Common myeloid progenitor, CD34-positive (primary cell): ENCODE results near the gene SLC9A8. TPM values are rescaled to one million over a fixed set of nuclear protein-coding genes. Genes with fewer than 3 reads are reported as not detected.

Source experiments
- CTCF ChIA-PET: fragments of 350-600 bp; sonication (Branson Sonifier 250); formaldehyde crosslinking; loops from one replicate; lab custom pipeline; 2021; ENCODE audit warnings: antibody characterized with exemption; lab: Charles Lee
- POLR2A ChIA-PET: fragments of 350-600 bp; sonication (Branson Sonifier 250); formaldehyde crosslinking; loops from one replicate; lab custom pipeline; 2021; ENCODE audit warnings: antibody characterized with exemption; lab: Charles Lee
- DNase-seq, 3 donors: peaks; one replicate each; pipeline versions ENCODE4 v3.0.0 to v3.0.0-alpha.2; 2013
- H3K27ac ChIP-seq, 2 experiments: 1 replicate in 1 of 2; 2 replicates in 1 of 2; pipeline ENCODE4 v1.7.0; 2013; ENCODE audit warnings: inconsistent platforms in 2 of 2, low read length in 2 of 2, mild to moderate bottlenecking in 2 of 2, low read depth in 1 of 2, moderate library complexity in 1 of 2; ENCODE audit not compliant: severe bottlenecking in 2 of 2, insufficient read depth in 1 of 2, poor library complexity in 1 of 2
- H3K27me3 ChIP-seq, 5 experiments: replicated peaks in 2 of 5; 1 replicate in 3 of 5; 2 replicates in 2 of 5; pipeline versions ENCODE4 v1.6.1 to v1.7.0; 2013; ENCODE audit warnings: low read length in 4 of 5, mild to moderate bottlenecking in 2 of 5, moderate library complexity in 2 of 5, inconsistent platforms in 1 of 5; ENCODE audit not compliant: insufficient read depth in 5 of 5, control insufficient read depth in 4 of 5
- H3K36me3 ChIP-seq, 4 experiments: 1 replicate in 2 of 4; 2 replicates in 2 of 4; pipeline versions ENCODE4 v1.6.1 to v1.7.0; 2013; ENCODE audit warnings: low read length in 3 of 4, control low read depth in 1 of 4, mild to moderate bottlenecking in 1 of 4; ENCODE audit not compliant: control insufficient read depth in 4 of 4, insufficient read depth in 4 of 4
- H3K4me1 ChIP-seq, 4 experiments: 1 replicate in 3 of 4; 2 replicates in 1 of 4; pipeline versions ENCODE4 v1.6.1 to v1.7.1; 2013; ENCODE audit warnings: low read length in 3 of 4, mild to moderate bottlenecking in 3 of 4, control low read depth in 1 of 4, inconsistent platforms in 1 of 4, moderate library complexity in 1 of 4; ENCODE audit not compliant: control insufficient read depth in 4 of 4, insufficient read depth in 4 of 4; ENCODE audit errors: control extremely low read depth in 1 of 4
- H3K4me3 ChIP-seq, 7 experiments: 1 replicate in 4 of 7; 2 replicates in 3 of 7; pipeline versions ENCODE4 v1.5.1 to v1.7.0; 2013; ENCODE audit warnings: mild to moderate bottlenecking in 7 of 7, low read length in 6 of 7, moderate library complexity in 6 of 7, inconsistent platforms in 2 of 7, low read depth in 2 of 7, control low read depth in 1 of 7; ENCODE audit not compliant: insufficient read depth in 4 of 7, control insufficient read depth in 1 of 7; ENCODE audit errors: extremely low read depth in 1 of 7
- H3K9me3 ChIP-seq, 5 experiments: 1 replicate in 4 of 5; 2 replicates in 1 of 5; pipeline versions ENCODE4 v1.6.1 to v1.7.1; 2013; ENCODE audit warnings: low read length in 4 of 5, mild to moderate bottlenecking in 2 of 5, inconsistent platforms in 1 of 5, low read depth in 1 of 5, moderate library complexity in 1 of 5; ENCODE audit not compliant: control insufficient read depth in 4 of 5, insufficient read depth in 2 of 5; ENCODE audit errors: control extremely low read depth in 1 of 5
- WGBS: methylation state at CpG from one replicate; pipeline ENCODE4 v1.1.5; 2013; ENCODE audit not compliant: insufficient coverage; 5-methylcytosine and 5-hydroxymethylcytosine counted together
- polyA plus RNA-seq: library from polyadenylated mRNA; unstranded; fragments of 120-200 nt; gene quantifications from one replicate; pipeline ENCODE4 v1.2.1, GENCODE V29; 2013

SLC9A8 gene, protein sequence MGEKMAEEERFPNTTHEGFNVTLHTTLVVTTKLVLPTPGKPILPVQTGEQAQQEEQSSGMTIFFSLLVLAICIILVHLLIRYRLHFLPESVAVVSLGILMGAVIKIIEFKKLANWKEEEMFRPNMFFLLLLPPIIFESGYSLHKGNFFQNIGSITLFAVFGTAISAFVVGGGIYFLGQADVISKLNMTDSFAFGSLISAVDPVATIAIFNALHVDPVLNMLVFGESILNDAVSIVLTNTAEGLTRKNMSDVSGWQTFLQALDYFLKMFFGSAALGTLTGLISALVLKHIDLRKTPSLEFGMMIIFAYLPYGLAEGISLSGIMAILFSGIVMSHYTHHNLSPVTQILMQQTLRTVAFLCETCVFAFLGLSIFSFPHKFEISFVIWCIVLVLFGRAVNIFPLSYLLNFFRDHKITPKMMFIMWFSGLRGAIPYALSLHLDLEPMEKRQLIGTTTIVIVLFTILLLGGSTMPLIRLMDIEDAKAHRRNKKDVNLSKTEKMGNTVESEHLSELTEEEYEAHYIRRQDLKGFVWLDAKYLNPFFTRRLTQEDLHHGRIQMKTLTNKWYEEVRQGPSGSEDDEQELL
- polyA plus RNA-seq = 8.6 TPM

DNA sequence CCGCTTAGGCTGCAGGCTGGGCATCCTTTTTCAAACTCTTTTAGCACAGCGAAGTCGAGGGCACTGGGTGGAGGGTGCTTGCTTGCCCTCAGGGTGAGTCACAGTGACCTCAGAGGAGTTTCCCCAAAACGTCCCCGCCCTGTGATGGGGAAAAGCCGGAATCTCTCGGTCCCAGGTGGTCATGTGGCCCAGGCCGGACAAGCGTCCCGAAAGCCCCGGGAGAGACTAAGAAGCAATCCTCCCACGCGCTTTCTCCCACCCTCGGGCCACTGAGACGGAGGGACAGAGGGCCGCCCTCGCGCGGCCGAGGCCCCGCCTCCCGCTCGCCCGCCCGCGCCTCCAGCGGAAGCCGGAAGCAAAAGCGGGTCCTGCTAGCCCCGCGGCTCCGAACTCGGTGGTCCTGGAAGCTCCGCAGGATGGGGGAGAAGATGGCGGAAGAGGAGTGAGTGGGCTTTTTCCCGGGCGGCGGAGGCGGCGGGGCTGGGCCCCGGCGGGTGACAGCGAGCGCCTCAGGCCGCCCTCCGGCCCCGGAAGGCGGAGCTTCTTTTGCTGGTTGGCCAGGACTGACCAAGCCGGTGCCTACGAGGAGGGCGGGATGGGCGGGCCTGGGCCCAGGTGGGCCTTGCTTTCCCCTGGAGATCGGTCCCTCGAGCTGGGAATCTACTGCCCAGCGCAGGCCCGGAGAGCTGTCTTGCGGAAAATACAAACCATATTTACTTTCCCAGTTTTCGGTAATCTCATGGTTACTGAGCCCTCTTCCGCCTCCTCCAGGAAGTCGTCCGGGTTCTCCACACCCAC lies at the start of gene SLC9A8:
Gene SLC9A8, plus strand, starts transcription at position 322 of the 798 bp plus-strand sequence. Its CDS starts 95 bp downstream, at position 417.
- H3K4me3 ChIP-seq = peak within 1 kb of the TSS; percentile 73 to 99 (median 86)
- H3K4me1 ChIP-seq = peaks cover 8 to 16% (median 12%) of the 10 kb centered on the region in 4 experiments
- ChIA-PET CTCF (no interaction called here), POLR2A (interaction anchor here (0.6 kb wide), 1 partner anchor 21 kb away, joined by 3 read pairs; no protein-coding TSS in a partner anchor)
- peak within 1 kb of the TSS; percentile 86 to 94 for H3K27ac ChIP-seq
- no peaks in the 10 kb centered on the region for H3K27me3 ChIP-seq
- WGBS = 0% methylated on average over 47 of the region's 61 CpGs
- H3K9me3 ChIP-seq = no peaks in the 10 kb centered on the region
- peak; percentile 87 to 91 (median 90) for DNase-seq
- H3K36me3 ChIP-seq = peaks cover 2 to 14% (median 8%) of the 10 kb centered on the region in 4 experiments

- Histone ChIP-seq H3K36me3 (no peaks in the 10 kb centered on the region), H3K27ac (peak overlapping the region in 1 of 2 experiments; percentile 7), H3K27me3 (no peaks in the 10 kb centered on the region), H3K4me1 (peaks cover 2 to 29% (median 3%) of the 10 kb centered on the region in 4 experiments), H3K4me3 (no peak overlapping the region), H3K9me3 (no peaks in the 10 kb centered on the region)
- CTCF ChIA-PET = interaction anchor here (1.5 kb wide), 1 partner anchor 14 kb away, joined by 3 read pairs; no protein-coding TSS in a partner anchor
- no peak for DNase-seq
- POLR2A ChIA-PET = no interaction called here
- 97% methylated on average over 11 of the region's 12 CpGs for WGBS
Measured at GRCh38 chr20:49762940-49763766, 49.5 kb upstream of the SLC9A8 start.

- POLR2A ChIA-PET = no interaction called here
- no peak for DNase-seq
- CTCF ChIA-PET = no interaction called here
- Histone ChIP-seq H3K4me1 (peaks cover 6 to 45% (median 13%) of the 10 kb centered on the region in 4 experiments), H3K27ac (no peak overlapping the region), H3K9me3 (no peaks in the 10 kb centered on the region), H3K4me3 (no peak overlapping the region), H3K36me3 (no peaks in the 10 kb centered on the region), H3K27me3 (peaks cover 0 to 3% (median 2%) of the 10 kb centered on the region in 5 experiments)
- WGBS = 93% methylated on average over 5 of the region's 5 CpGs
Measured at GRCh38 chr20:49765413-49765736, 47.3 kb upstream of the SLC9A8 start.

GRCh38 chr20:49765846-49766541 lies 46.6 kb upstream of the SLC9A8 start:
- peaks cover 6 to 45% (median 13%) of the 10 kb centered on the region in 4 experiments for H3K4me1 ChIP-seq
- peaks cover 0 to 8% (median 2%) of the 10 kb centered on the region in 5 experiments for H3K27me3 ChIP-seq
- POLR2A ChIA-PET = no interaction called here
- no peak for DNase-seq
- H3K36me3 ChIP-seq = no peaks in the 10 kb centered on the region
- H3K4me3 ChIP-seq = no peak overlapping the region
- WGBS = 89% methylated on average over 1 of the region's 2 CpGs
- no peaks in the 10 kb centered on the region for H3K9me3 ChIP-seq
- CTCF ChIA-PET = no interaction called here
- peak overlapping the region in 1 of 2 experiments; percentile 43 for H3K27ac ChIP-seq

DNA sequence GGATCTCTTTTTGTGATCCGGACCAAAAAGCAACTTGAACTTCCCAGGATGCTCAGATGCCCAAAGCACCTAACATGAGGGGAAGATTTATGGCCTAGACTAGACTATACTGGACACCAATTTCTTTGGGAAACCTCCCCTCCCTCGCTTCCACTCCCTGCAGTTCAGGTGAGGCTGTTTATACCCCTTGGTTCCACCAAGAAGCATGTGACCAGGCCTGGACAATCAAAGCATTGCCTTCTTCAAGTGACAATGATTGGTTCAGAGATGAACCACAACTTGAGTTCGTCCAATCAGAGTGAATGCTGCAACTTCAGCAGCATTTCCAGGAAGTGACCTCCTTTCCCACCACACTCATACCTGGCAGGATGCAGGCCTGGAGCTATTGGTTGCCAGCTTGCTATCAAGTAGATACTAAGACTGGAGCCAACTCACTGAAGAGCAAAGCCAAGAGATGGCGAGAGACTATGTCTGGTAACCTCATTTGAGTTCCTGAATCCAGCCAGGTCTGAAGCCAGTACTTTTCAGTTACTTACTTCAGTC lies 45.6 kb upstream of the SLC9A8 start:
- no peak for DNase-seq
- no peaks in the 10 kb centered on the region for H3K9me3 ChIP-seq
- H3K4me1 ChIP-seq = peaks cover 6 to 45% (median 13%) of the 10 kb centered on the region in 4 experiments
- ChIA-PET POLR2A (no interaction called here), CTCF (no interaction called here)
- H3K27me3 ChIP-seq = peaks cover 0 to 10% (median 2%) of the 10 kb centered on the region in 5 experiments
- H3K27ac ChIP-seq = no peak overlapping the region
- no peak overlapping the region for H3K4me3 ChIP-seq
- WGBS = 95% methylated on average over 4 of the region's 4 CpGs
- no peaks in the 10 kb centered on the region for H3K36me3 ChIP-seq
